NCI-H128 (cell line): ENCODE measurements around the gene SKIDA1.
"Not testable (repeated sequence)": the region's sequence is repeated elsewhere in the genome, so short reads cannot be mapped to it uniquely, and the experiment has no call there.

Source experiments
- DNase-seq: peaks from one replicate; lab custom pipeline; 2025; ENCODE audit not compliant: unreplicated experiment; lab: John Stamatoyannopoulos, UW

Gene SKIDA1

GRCh38 chr10:21525367-21526187 lies at the start of gene SKIDA1:
Gene SKIDA1 (minus strand): TSS chr10:21525682. CDS start chr10:21517822, 7,860 bp downstream.
- DNase-seq, result peak; percentile 52

- not testable (repeated sequence) for DNase-seq
These were observed 49.0 kb upstream of the SKIDA1 start for GRCh38 chr10:21574514-21574913.

GRCh38 chr10:21572578-21572977 lies 47.1 kb upstream of the SKIDA1 start:
- DNase-seq, result no peak

DNA sequence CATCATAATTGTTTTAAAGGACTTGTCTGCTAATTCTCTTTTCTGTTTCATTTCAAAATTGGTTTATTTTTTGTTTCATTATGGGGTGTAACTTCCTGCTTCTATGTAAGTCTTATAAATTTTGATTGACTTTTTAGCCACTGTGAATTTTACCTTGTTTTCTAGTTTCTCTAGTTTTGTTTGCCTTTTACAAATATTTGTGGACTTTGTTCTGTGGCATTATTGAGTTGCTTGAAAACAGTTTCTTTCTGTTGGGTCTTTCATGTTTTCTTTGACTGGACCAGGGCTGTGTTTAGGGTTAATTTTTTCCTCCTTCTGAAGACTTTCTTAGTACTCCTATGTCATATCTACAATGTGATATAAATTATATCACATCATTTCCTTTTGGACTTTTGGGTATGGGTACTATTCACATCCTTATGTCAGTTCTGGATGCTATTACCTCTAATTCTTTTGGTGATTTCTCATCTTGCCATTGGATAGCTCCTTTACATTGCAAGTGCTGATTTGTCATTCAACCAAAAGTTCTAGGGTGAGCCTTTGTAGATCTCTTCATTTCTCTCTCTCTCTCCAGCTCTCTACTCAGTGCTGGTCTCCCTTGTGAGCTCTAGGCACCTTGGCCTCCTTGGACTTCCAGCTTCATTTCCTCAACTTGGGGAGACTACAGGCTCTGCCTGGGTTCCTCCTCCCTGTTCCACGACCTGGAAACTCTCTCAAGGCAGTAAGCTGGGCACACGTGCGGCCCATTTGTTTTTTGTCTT lies 45.5 kb upstream of the SKIDA1 start:
- no peak for DNase-seq

DNA sequence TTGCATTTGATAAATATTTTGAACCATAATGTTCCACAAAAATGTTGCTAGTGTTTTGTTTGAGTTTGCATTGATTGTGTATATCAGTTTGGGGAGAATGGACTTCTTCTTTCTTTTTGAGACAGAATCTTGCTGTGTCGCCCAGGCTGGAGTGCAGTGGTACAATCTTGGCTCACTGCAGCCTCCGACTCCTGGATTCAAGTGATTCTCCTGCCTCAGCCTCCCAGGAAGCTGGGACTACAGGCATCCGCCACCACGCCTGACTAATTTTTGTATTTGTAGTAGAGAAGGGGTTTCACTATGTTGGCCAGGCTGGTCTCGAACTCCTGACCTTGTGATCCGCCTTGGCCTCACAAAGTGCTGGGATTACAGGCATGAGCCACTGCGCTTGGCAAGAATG lies 33.5 kb upstream of the SKIDA1 start:
- DNase-seq, result not testable (repeated sequence)

DNA sequence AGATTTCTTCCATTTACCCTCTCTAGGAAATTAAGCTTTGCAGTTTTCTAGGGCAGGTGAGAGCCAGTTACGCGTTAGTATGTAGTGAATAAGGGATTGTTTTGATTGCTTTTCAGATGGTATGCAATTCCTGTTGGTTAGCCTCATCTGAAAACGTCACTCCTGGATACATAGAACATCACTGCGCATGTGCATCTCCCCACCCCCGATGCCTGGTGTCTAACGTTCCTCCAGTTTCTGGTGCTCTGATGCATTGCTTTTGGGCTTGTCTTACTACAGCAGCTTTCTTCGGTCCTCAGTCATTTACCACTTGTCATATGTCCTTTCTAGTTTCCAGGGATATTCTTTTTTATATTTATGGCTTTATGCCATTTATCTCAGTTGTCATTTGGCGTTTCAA lies 31.0 kb upstream of the SKIDA1 start:
- no peak for DNase-seq

- DNase-seq, result no peak
These were observed 27.2 kb upstream of the SKIDA1 start for GRCh38 chr10:21552638-21553037.

- no peak for DNase-seq
These were observed 21.8 kb upstream of the SKIDA1 start for GRCh38 chr10:21547246-21547645.

- not testable (repeated sequence) for DNase-seq
These were observed 15.2 kb upstream of the SKIDA1 start for GRCh38 chr10:21540701-21541100.

DNA sequence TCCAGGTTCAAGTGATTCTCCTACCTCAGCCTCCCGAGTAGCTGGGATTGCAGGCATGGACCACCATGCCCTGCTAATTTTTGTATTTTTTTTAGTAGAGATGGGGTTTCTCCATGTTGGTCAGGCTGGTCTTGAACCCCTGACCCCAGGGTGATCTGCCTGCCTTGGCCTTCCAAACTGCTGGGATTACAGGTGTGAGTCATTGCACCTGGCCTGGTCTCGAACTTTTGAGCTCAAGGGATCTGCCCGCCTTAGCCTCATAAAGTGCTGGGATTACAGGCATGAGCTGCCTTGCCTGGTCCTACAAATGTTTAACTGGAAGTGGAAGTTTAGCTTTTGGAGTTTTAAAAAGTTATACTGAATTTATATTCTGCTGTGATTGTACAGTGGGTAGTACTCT lies 11.4 kb upstream of the SKIDA1 start:
- no peak for DNase-seq

- not testable (repeated sequence) for DNase-seq
These were observed 10.5 kb upstream of the SKIDA1 start for GRCh38 chr10:21535976-21536375.

GRCh38 chr10:21535494-21535965 lies 10.0 kb upstream of the SKIDA1 start:
- no peak for DNase-seq

DNA sequence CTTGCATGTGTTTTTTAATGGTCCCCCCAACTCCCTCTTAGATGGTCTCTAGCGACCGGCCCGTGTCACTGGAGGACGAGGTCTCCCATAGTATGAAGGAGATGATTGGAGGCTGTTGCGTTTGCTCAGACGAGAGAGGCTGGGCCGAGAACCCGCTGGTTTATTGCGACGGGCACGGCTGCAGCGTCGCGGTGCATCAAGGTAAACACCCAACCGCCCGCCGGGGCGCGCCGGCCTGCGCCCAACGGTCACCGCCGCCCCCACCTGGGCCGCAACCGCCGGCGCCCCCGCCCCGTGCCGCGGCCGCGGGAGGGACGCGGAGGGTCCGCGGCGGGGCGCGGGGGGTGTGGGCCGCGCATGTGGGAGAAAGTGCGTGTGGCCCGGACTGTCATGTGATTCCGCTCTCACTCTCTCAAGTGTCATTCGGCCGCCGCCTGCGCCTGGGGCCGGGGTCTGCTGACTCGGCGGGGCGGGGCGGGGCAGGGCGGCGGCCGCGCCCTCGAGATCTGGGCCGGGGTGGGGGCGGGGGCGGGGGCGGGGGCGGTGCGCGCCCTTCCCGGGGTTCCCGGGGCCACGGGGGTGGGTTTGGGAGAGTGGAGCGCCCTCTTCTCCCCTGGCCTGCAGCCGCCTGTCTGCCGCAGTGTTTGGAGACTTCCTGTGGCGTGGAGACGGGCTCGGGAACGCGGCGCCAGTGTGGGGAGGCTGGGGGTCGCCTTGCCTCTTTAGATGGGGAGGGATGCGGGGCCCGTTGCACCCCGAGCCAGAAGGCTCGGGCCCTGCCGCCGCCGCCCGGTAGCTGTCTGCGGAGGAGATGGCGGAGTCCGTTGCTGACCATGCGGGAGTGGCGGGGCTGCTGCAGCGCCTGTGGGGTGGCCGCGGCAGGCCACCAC lies 9.4 kb upstream of the SKIDA1 start:
- no peak for DNase-seq

- DNase-seq, result no peak
These were observed 8.8 kb upstream of the SKIDA1 start for GRCh38 chr10:21534280-21534586.

DNA sequence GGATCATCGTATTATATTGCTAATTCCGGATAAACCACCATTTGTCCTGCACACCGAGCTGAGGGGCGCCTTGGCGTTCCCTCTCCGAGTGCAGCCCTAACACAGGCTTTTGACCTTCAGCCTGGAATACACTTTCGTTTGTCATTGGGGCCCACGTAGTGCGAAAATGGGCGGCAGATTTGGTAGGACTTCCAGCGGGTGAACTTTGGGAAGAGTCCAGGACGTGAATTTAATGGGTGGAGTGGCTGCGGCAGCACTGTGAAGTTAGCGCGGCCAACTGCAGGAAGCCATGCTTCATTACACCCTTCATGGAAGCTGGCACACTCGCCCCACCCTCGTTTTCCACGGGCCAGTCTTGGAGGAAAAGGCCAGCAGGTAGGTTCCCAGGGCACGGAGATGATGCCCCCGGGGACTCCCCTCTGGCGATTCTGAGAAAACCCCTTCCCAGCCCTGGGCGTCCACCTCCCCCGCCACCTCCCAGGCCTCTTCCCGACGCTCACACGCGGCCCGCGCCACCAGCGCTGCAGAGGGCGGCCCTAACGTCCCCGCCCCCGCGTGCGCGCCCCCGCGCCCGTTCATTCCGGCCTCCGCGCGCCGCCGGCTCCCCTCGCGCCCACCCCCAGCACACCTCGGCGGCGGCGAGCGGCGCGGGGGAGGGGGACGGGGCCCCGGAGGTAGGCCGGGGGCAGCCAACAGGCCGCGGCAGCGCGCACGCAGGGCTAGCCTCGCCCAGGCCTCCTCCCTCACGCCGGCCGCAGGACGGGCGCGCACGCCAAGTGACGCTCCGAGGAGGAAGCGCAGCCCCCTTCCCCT lies 8.2 kb upstream of the SKIDA1 start, which contains the start of gene MLLT10:
Gene MLLT10 (plus strand): TSS at position 766 of the 813 bp plus-strand sequence. CDS start 413 bp downstream, outside the sequence.
- DNase-seq, result peak; percentile 82

GRCh38 chr10:21532694-21533466 lies 7.4 kb upstream of the SKIDA1 start:
- DNase-seq, result no peak

- no peak for DNase-seq
These were observed 5.7 kb upstream of the SKIDA1 start for GRCh38 chr10:21531164-21531563.

DNA sequence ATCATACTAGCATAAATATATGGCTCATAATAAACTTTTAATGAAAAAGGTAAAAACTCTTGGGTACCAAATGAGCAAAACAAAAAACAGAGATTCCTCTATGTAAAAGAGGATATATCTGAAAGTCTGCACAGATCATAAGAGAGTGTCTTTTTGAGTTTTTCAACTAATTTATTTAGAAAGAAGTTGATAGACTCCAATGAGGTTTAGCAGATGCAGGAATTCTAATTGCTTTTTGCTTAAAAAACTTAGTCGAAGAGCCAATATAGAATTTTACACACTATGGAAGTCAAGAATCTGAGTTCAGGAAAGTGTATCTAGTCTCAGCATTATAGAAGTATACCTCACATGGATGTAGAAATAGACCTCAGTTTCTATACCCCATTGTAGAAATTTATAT lies 5.2 kb upstream of the SKIDA1 start:
- no peak for DNase-seq

GRCh38 chr10:21530168-21530567 lies 4.7 kb upstream of the SKIDA1 start:
- no peak for DNase-seq
